Aortic smooth muscle cell (primary cell): ENCODE measurements around the gene MICA. TPM values are rescaled to one million over a fixed set of nuclear protein-coding genes. Genes with fewer than 3 reads are reported as not detected.

ENCODE experiments used
- total RNA-seq: library from RNA; depleted of rRNA; stranded (reverse); fragments of >200 nt; gene quantifications from 2 replicates; pipeline ENCODE4 v1.2.3, GENCODE V29; 2014

The MICA gene
- 18.3 and 28.3 TPM in 2 replicates for total RNA-seq

GRCh38 chr6:31403283-31404060, at the start of gene MICA:
Gene MICA, plus strand, starts transcription at chr6:31403595. Its CDS starts 38 bp downstream, at chr6:31403633.

GRCh38 chr6:31356946-31357466, 46.4 kb upstream of the MICA start, which contains the start of gene HLA-B:
Gene HLA-B, minus strand, starts transcription at chr6:31357179. Its CDS starts 21 bp downstream, at chr6:31357158.

Other genes with a start within 250 kb of the MICA start
- 12.7 and 18.9 TPM in 2 replicates for gene CCHCR1, start 245.8 kb upstream of the MICA start, total RNA-seq
- 13.6 and 21.4 TPM in 2 replicates for gene TCF19, start 245.0 kb upstream of the MICA start, total RNA-seq
- gene POU5F1, start 232.9 kb upstream of the MICA start, total RNA-seq: 0.12 and 0.13 TPM in 2 replicates
- 121 and 270 TPM in 2 replicates for gene HLA-C, start 131.5 kb upstream of the MICA start, total RNA-seq
- 361 and 423 TPM in 2 replicates for gene HLA-B, start 46.4 kb upstream of the MICA start, total RNA-seq
- 14.4 and 20.9 TPM in 2 replicates for gene MICB, start 94.5 kb downstream of the MICA start, total RNA-seq
- gene MCCD1, start 125.4 kb downstream of the MICA start, total RNA-seq: not detected in 2 replicates
- gene DDX39B, start 138.4 kb downstream of the MICA start, total RNA-seq: 366 and 394 TPM in 2 replicates
- gene ATP6V1G2, start 143.0 kb downstream of the MICA start, total RNA-seq: 3.3 and 4.0 TPM in 2 replicates
- 22.6 and 22.9 TPM in 2 replicates for gene NFKBIL1, start 144.0 kb downstream of the MICA start, total RNA-seq
- gene LTA, start 168.7 kb downstream of the MICA start, total RNA-seq: not detected in 2 replicates
- not detected in 2 replicates for gene TNF, start 172.0 kb downstream of the MICA start, total RNA-seq
- not detected in 2 replicates for gene LTB, start 178.8 kb downstream of the MICA start, total RNA-seq
- gene LST1, start 182.7 kb downstream of the MICA start, total RNA-seq: not detected in 2 replicates
- not detected in 2 replicates for gene NCR3, start 189.4 kb downstream of the MICA start, total RNA-seq
- gene AIF1, start 211.6 kb downstream of the MICA start, total RNA-seq: not detected in 2 replicates
- 31.6 and 39.6 TPM in 2 replicates for gene PRRC2A, start 217.1 kb downstream of the MICA start, total RNA-seq
- gene BAG6, start 249.1 kb downstream of the MICA start, total RNA-seq: 107 and 122 TPM in 2 replicates